Tibial nerve (tissue), 3 donors: ENCODE data around the gene TAF11L3.
"Not testable (repeated sequence)": the region's sequence is repeated elsewhere in the genome, so short reads cannot be mapped to it uniquely, and the experiment has no call there.

Source experiments
- CTCF ChIP-seq, 5 experiments: fragments of 200-600 bp in 3 of 5; fragments of 450-650 bp in 2 of 5; sonication (generic) in 3 of 5; IDR thresholded peaks; one replicate each; pipeline ENCODE4 v1.5.1; 2016 to 2019; ENCODE audit warnings: antibody characterized with exemption in 5 of 5, mild to moderate bottlenecking in 3 of 5, moderate library complexity in 2 of 5
- POLR2A ChIP-seq, 2 donors: fragments of 450-650 bp; IDR thresholded peaks; one replicate each; pipeline ENCODE4 v1.6.1; 2017; ENCODE audit warnings: antibody characterized with exemption in 2 of 2, mild to moderate bottlenecking in 2 of 2, moderate library complexity in 2 of 2

DNA sequence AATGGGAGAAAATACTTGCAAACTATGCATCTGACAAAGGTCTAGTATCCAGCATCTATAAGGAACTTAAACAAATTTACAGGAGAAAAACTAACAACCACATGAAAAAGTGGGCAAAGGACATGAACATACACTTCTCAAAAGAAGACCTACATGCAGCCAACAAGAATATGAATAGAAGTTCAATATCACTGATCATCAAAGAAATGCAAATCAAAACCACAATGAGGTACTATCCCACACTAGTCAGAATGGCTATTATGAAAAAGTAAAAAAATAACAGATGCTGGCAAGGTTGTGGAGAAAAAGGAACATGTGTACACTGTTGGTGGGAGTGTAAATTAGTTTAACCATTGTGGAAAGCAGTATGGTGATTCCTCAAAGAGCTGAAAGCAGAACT is 43.1 kb upstream of the TAF11L3 start:
- not testable (repeated sequence) for TF ChIP-seq CTCF, POLR2A (IDR thresholded peaks at IDR 0.05)
